GM12878 (cell line): ENCODE data around the gene NEBL.

Experiments used
- ASH2L ChIP-seq: fragments of 300-600, 200-600 bp; sonication (generic); IDR thresholded peaks from 2 replicates; pipeline ENCODE4 v1.6.1; 2017; ENCODE audit warnings: low read depth, mild to moderate bottlenecking, borderline replicate concordance
- CBX3 ChIP-seq: fragments of 200-600 bp; sonication (generic); IDR thresholded peaks from 2 replicates; pipeline ENCODE4 v1.6.1; 2016; ENCODE audit warnings: low read depth, borderline replicate concordance
- CHD4 ChIP-seq: fragments of 200-600 bp; sonication (generic); IDR thresholded peaks from 2 replicates; pipeline ENCODE4 v1.6.1; 2016; ENCODE audit warnings: mild to moderate bottlenecking
- CTCF ChIP-seq, 3 experiments: IDR thresholded peaks in 2 of 3; conservative IDR thresholded peaks in 1 of 3; 2 replicates each; pipeline ENCODE4 v1.5.1; 2011; ENCODE audit warnings: low read depth in 3 of 3, low read length in 3 of 3, mild to moderate bottlenecking in 3 of 3, control low read depth in 2 of 3, moderate library complexity in 2 of 3, inconsistent platforms in 1 of 3, mixed read lengths in 1 of 3; ENCODE audit not compliant: control insufficient read depth in 2 of 3, insufficient read depth in 1 of 3; ENCODE audit errors: extremely low read depth in 1 of 3
- ELK1 ChIP-seq: IDR thresholded peaks from 2 replicates; pipeline ENCODE4 v1.6.1; 2012; ENCODE audit warnings: low read depth, low read length, improper control_type of control experiment
- ESRRA ChIP-seq: IDR thresholded peaks from 2 replicates; pipeline ENCODE4 v1.6.1; 2012; ENCODE audit warnings: mild to moderate bottlenecking, low read length, improper control_type of control experiment
- MAX ChIP-seq: IDR thresholded peaks from 2 replicates; pipeline ENCODE4 v1.6.1; 2012; ENCODE audit warnings: low read depth, low read length, improper control_type of control experiment
- NFIC ChIP-seq: IDR thresholded peaks from 2 replicates; pipeline ENCODE4 v1.6.1; 2012; ENCODE audit warnings: low read depth, mild to moderate bottlenecking, inconsistent platforms, low read length, moderate library complexity
- NR2F1 ChIP-seq: fragments of 450-650 bp; conservative IDR thresholded peaks from 2 replicates; pipeline ENCODE4 v1.6.1; 2017; ENCODE audit warnings: mild to moderate bottlenecking
- POLR2A ChIP-seq: IDR thresholded peaks from 2 replicates; pipeline ENCODE4 v1.6.1; 2011; ENCODE audit warnings: low read depth, mild to moderate bottlenecking, low read length
- RAD21 ChIP-seq: IDR thresholded peaks from 2 replicates; pipeline ENCODE4 v1.6.1; 2011; ENCODE audit warnings: mild to moderate bottlenecking, low read depth, low read length, moderate library complexity; ENCODE audit not compliant: insufficient read depth
- ZBTB11 ChIP-seq: fragments of 450-650 bp; formaldehyde crosslinking; IDR thresholded peaks from 2 replicates; pipeline ENCODE4 v1.5.0; 2022; ENCODE audit warnings: mild to moderate bottlenecking, missing genetic modification characterization

- TF ChIP-seq CHD4 (no peak), NFIC (no peak), NR2F1 (no peak), RAD21 (no peak), ZBTB11 (CRISPR knock-in tag) (no peak), ESRRA (no peak), CBX3 (no peak), ASH2L (no peak), POLR2A (no peak), CTCF (IDR thresholded peaks at IDR 0.05 in 2 of 3, conservative IDR thresholded peaks at IDR 0.05 in 1 of 3; ENCODE audit: control insufficient read depth in 2 of 3, extremely low read depth in 1 of 3, insufficient read depth in 1 of 3, low read depth in 3 of 3, low read length in 3 of 3) (no peak), ELK1 (no peak), MAX (no peak)
Measured at GRCh38 chr10:20856484-20856883, 40.6 kb downstream of the NEBL start.
